HCT116 (cell line): ENCODE measurements around the gene NAA15. TPM values are rescaled to one million over a fixed set of nuclear protein-coding genes. Genes with fewer than 3 reads are reported as not detected.

ENCODE experiments used
- ATAC-seq: fragments of 200-7000 bp; cut with Tn5 transposase; 2 replicates; pipeline ENCODE4 v1.9.1; 2020; ENCODE audit warnings: mild to moderate bottlenecking, moderate library complexity
- BruUV-seq: library from RNA; stranded (reverse); fragments of 400-500 nt; replicated peaks from 2 replicates; lab custom pipeline; 2021; lab: Mats Ljungman, UMichigan
- CTCF ChIA-PET: fragments of 300-600 bp; sonication (Branson Sonifier 250); formaldehyde crosslinking; loops from one replicate; lab custom pipeline; 2021; ENCODE audit warnings: antibody characterized with exemption; lab: Charles Lee
- POLR2A ChIA-PET: fragments of 300-600, 350-600 bp; sonication (Branson Sonifier 250); formaldehyde crosslinking; loops from one replicate; lab custom pipeline; 2021; ENCODE audit warnings: antibody characterized with exemption; lab: Charles Lee
- RAD21 ChIA-PET, 2 experiments: fragments of 300-600 bp; sonication (Branson Sonifier 250); formaldehyde crosslinking; loops; one replicate each; lab custom pipeline; 2023; ENCODE audit warnings: low total read pairs in 2 of 2; ENCODE audit not compliant: uncharacterized antibody in 2 of 2, unreplicated experiment in 2 of 2, low non-redundant PET in 1 of 2; lab: Charles Lee
- DNase-seq: peaks from one replicate; pipeline ENCODE4 v3.0.0-alpha.2; 2010; ENCODE audit warnings: low read depth, low spot score
- H2AFZ ChIP-seq: fragments of 200-600 bp; shearing (Covaris generic), sonication (generic); 2 replicates; pipeline ENCODE4 v1.6.1; 2017; ENCODE audit warnings: low read depth, mixed run types, mixed read lengths, antibody characterized with exemption, low read length; ENCODE audit not compliant: poor library complexity, severe bottlenecking
- H3K27ac ChIP-seq: 2 replicates; pipeline ENCODE4 v1.5.1; 2012; ENCODE audit warnings: low read depth, low read length
- H3K27me3 ChIP-seq: fragments of 200-600 bp; sonication (generic); 2 replicates; pipeline ENCODE4 v1.6.1; 2016; ENCODE audit warnings: mixed run types, low read length, mixed read lengths; ENCODE audit not compliant: insufficient read depth
- H3K36me3 ChIP-seq, 2 experiments: fragments of 200-500 bp in 1 of 2; fragments of 200-600 bp in 1 of 2; sonication (Bioruptor generic) in 1 of 2; sonication (generic) in 1 of 2; 2 replicates each; pipeline versions ENCODE4 v1.5.1 to v1.6.1; 2014 to 2016; ENCODE audit warnings: low read length in 2 of 2, inconsistent platforms in 1 of 2, mixed read lengths in 1 of 2, mixed run types in 1 of 2; ENCODE audit not compliant: insufficient read depth in 2 of 2, control insufficient read depth in 1 of 2
- H3K4me1 ChIP-seq, 2 experiments: fragments of 200-600 bp in 1 of 2; sonication (generic) in 1 of 2; 2 replicates each; pipeline versions ENCODE4 v1.5.1 to v1.6.1; 2012 to 2017; ENCODE audit warnings: low read length in 2 of 2, inconsistent platforms in 1 of 2, mild to moderate bottlenecking in 1 of 2, mixed read lengths in 1 of 2, mixed run types in 1 of 2, moderate library complexity in 1 of 2; ENCODE audit not compliant: insufficient read depth in 2 of 2, control insufficient read depth in 1 of 2
- H3K4me2 ChIP-seq: fragments of 200-600 bp; sonication (generic); 2 replicates; pipeline ENCODE4 v1.6.1; 2017; ENCODE audit warnings: mixed run types, low read length, mixed read lengths
- H3K4me3 ChIP-seq, 2 experiments: fragments of 200-600 bp in 1 of 2; sonication (generic) in 1 of 2; replicated peaks in 1 of 2; 2 replicates each; pipeline ENCODE4 v1.5.1; 2011 to 2016; ENCODE audit warnings: low read length in 2 of 2, control low read depth in 1 of 2, low read depth in 1 of 2, mild to moderate bottlenecking in 1 of 2, mixed read lengths in 1 of 2, mixed run types in 1 of 2
- H3K79me2 ChIP-seq: fragments of 200-600 bp; sonication (generic); 2 replicates; pipeline ENCODE4 v1.6.1; 2017; ENCODE audit warnings: mild to moderate bottlenecking, mixed run types, low read length, moderate library complexity, mixed read lengths; ENCODE audit not compliant: insufficient read depth
- H3K9ac ChIP-seq: fragments of 200-600 bp; sonication (generic); 2 replicates; pipeline ENCODE4 v1.6.1; 2016; ENCODE audit warnings: low read length, mixed read lengths
- H3K9me2 ChIP-seq: fragments of 200-600 bp; sonication (generic), shearing (Covaris generic); 2 replicates; pipeline ENCODE4 v1.6.1; 2017; ENCODE audit warnings: mixed run types, mild to moderate bottlenecking, moderate library complexity; ENCODE audit not compliant: insufficient read depth
- H3K9me3 ChIP-seq, 2 experiments: fragments of 200-500 bp in 1 of 2; fragments of 200-600 bp in 1 of 2; sonication (Bioruptor generic) in 1 of 2; sonication (generic) in 1 of 2; 2 replicates each; pipeline ENCODE4 v1.6.1; 2014 to 2017; ENCODE audit warnings: low read length in 2 of 2, mixed read lengths in 2 of 2, inconsistent platforms in 1 of 2, low read depth in 1 of 2, mild to moderate bottlenecking in 1 of 2, mixed run types in 1 of 2, moderate library complexity in 1 of 2; ENCODE audit not compliant: control insufficient read depth in 1 of 2, insufficient read depth in 1 of 2
- H4K20me1 ChIP-seq: fragments of 200-600 bp; sonication (generic), shearing (Covaris generic); 2 replicates; pipeline ENCODE4 v1.6.1; 2017; ENCODE audit warnings: mixed run types, mild to moderate bottlenecking, moderate library complexity; ENCODE audit not compliant: insufficient read depth
- CBX3 ChIP-seq: IDR thresholded peaks from 2 replicates; pipeline ENCODE4 v1.6.1; 2012; ENCODE audit warnings: low read depth
- CEBPB ChIP-seq: IDR thresholded peaks from 2 replicates; pipeline ENCODE4 v1.6.1; 2012; ENCODE audit warnings: low read depth
- ELF1 ChIP-seq: IDR thresholded peaks from 2 replicates; pipeline ENCODE4 v1.6.1; 2012; ENCODE audit warnings: low read depth, borderline replicate concordance
- EZH2phosphoT487 ChIP-seq: fragments of 200-600 bp; IDR thresholded peaks from 2 replicates; pipeline ENCODE4 v1.6.1; 2018; ENCODE audit warnings: antibody characterized with exemption, borderline replicate concordance
- FOSL1 ChIP-seq: IDR thresholded peaks from 2 replicates; pipeline ENCODE4 v1.6.1; 2012; ENCODE audit warnings: low read depth
- JUND ChIP-seq: IDR thresholded peaks from 2 replicates; pipeline ENCODE4 v1.6.1; 2012
- POLR2AphosphoS5 ChIP-seq: IDR thresholded peaks from 2 replicates; pipeline ENCODE4 v1.6.1; 2011; ENCODE audit warnings: mild to moderate bottlenecking, low read depth, low read length, moderate library complexity
- RAD21 ChIP-seq: IDR thresholded peaks from 2 replicates; pipeline ENCODE4 v1.6.1; 2012; ENCODE audit warnings: low read depth, mild to moderate bottlenecking
- SIN3A ChIP-seq: IDR thresholded peaks from 2 replicates; pipeline ENCODE4 v1.6.1; 2012; ENCODE audit warnings: low read depth
- SP1 ChIP-seq: IDR thresholded peaks from 2 replicates; pipeline ENCODE4 v1.6.1; 2012; ENCODE audit warnings: low read depth
- SRF ChIP-seq: IDR thresholded peaks from 2 replicates; pipeline ENCODE4 v1.6.1; 2012; ENCODE audit warnings: low read depth
- TCF7L2 ChIP-seq: IDR thresholded peaks from 2 replicates; pipeline ENCODE4 v1.7.0; 2011; ENCODE audit warnings: borderline replicate concordance, inconsistent platforms; ENCODE audit not compliant: insufficient read depth, insufficient read length; ENCODE audit errors: extremely low read depth
- YY1 ChIP-seq: IDR thresholded peaks from 2 replicates; pipeline ENCODE4 v1.6.1; 2011; ENCODE audit warnings: low read length, low read depth, moderate library complexity, mild to moderate bottlenecking; ENCODE audit not compliant: insufficient replicate concordance; ENCODE audit errors: extremely low read depth
- ZFX ChIP-seq: fragments of 450-650 bp; IDR thresholded peaks from 2 replicates; pipeline ENCODE4 v1.6.1; 2017
- intact Hi-C: fragments of 100-400 bp; cut with micrococcal nuclease; formaldehyde crosslinking; loops from 2 replicates; pipeline ENCODE4 v1.10.0; 2022
- total RNA-seq: library from RNA; stranded (reverse); gene quantifications from one replicate; pipeline ENCODE4 v1.2.1, GENCODE V29; 2021; ENCODE audit not compliant: unreplicated experiment
- TF ChIP-seq, protein P1 (sequence below): IDR thresholded peaks from 2 replicates; pipeline ENCODE4 v1.6.1; 2012
- TF ChIP-seq, protein P2 (sequence below): IDR thresholded peaks from 2 replicates; pipeline ENCODE4 v1.6.1; 2012; ENCODE audit warnings: low read depth
- TF ChIP-seq, protein P3 (sequence below): IDR thresholded peaks from 2 replicates; pipeline ENCODE4 v1.6.1; 2011; ENCODE audit warnings: mild to moderate bottlenecking, low read length, moderate library complexity; ENCODE audit not compliant: insufficient replicate concordance; ENCODE audit errors: extremely low read depth
- TF ChIP-seq, protein P4 (sequence below), 3 experiments: fragments of 200-600 bp in 1 of 3; sonication (generic) in 1 of 3; IDR thresholded peaks in 2 of 3; conservative IDR thresholded peaks in 1 of 3; 2 replicates each; pipeline ENCODE4 v1.5.1; 2012 to 2017; ENCODE audit warnings: low read depth in 2 of 3, low read length in 2 of 3, antibody characterized with exemption in 1 of 3, borderline replicate concordance in 1 of 3, control low read depth in 1 of 3, mild to moderate bottlenecking in 1 of 3, mixed read lengths in 1 of 3, mixed run types in 1 of 3, moderate library complexity in 1 of 3; ENCODE audit not compliant: insufficient read depth in 1 of 3
- TF ChIP-seq, protein P5 (sequence below): IDR thresholded peaks from 2 replicates; pipeline ENCODE4 v1.6.1; 2012

The NAA15 gene
- total RNA-seq, 1 experiment from 2014 or later: 79.7 TPM

DNA sequence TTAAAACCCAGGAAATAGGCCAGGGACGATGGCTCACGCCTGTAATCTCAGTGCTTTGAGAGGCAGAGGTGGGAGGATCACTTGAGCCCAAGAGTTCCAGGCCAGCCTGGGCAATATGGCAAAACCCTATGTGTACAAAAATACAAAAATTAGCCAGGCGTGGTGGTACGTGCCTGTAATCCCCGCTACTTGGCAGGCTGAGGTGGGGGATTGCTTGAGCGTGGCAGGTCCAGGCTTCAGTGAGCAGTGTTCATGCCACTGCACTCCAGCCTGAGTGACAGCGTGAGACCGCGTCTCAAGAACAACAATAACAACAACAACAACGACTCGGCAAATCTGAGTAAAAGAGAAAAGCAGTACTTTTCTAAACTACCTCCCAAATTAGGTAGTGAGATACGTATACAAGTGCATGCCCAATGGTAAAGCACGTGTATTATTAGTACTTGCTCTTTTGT, 13.9 kb downstream of the NAA15 start:
- intact Hi-C loops: no loop called here
- no peak for TF ChIP-seq YY1
- TF ChIP-seq, protein P1, sequence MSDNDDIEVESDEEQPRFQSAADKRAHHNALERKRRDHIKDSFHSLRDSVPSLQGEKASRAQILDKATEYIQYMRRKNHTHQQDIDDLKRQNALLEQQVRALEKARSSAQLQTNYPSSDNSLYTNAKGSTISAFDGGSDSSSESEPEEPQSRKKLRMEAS: no peak
- no peak for TF ChIP-seq ELF1
- no peak for TF ChIP-seq RAD21
- no peak for TF ChIP-seq CEBPB
- TF ChIP-seq CBX3: no peak
- no peak for TF ChIP-seq POLR2AphosphoS5
- TF ChIP-seq, protein P2, sequence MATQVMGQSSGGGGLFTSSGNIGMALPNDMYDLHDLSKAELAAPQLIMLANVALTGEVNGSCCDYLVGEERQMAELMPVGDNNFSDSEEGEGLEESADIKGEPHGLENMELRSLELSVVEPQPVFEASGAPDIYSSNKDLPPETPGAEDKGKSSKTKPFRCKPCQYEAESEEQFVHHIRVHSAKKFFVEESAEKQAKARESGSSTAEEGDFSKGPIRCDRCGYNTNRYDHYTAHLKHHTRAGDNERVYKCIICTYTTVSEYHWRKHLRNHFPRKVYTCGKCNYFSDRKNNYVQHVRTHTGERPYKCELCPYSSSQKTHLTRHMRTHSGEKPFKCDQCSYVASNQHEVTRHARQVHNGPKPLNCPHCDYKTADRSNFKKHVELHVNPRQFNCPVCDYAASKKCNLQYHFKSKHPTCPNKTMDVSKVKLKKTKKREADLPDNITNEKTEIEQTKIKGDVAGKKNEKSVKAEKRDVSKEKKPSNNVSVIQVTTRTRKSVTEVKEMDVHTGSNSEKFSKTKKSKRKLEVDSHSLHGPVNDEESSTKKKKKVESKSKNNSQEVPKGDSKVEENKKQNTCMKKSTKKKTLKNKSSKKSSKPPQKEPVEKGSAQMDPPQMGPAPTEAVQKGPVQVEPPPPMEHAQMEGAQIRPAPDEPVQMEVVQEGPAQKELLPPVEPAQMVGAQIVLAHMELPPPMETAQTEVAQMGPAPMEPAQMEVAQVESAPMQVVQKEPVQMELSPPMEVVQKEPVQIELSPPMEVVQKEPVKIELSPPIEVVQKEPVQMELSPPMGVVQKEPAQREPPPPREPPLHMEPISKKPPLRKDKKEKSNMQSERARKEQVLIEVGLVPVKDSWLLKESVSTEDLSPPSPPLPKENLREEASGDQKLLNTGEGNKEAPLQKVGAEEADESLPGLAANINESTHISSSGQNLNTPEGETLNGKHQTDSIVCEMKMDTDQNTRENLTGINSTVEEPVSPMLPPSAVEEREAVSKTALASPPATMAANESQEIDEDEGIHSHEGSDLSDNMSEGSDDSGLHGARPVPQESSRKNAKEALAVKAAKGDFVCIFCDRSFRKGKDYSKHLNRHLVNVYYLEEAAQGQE: no peak
- TF ChIP-seq ZFX: no peak
- TF ChIP-seq EZH2phosphoT487: no peak
- no peak for TF ChIP-seq JUND
- TF ChIP-seq SIN3A: no peak
- no peak for TF ChIP-seq TCF7L2
- TF ChIP-seq, protein P3, sequence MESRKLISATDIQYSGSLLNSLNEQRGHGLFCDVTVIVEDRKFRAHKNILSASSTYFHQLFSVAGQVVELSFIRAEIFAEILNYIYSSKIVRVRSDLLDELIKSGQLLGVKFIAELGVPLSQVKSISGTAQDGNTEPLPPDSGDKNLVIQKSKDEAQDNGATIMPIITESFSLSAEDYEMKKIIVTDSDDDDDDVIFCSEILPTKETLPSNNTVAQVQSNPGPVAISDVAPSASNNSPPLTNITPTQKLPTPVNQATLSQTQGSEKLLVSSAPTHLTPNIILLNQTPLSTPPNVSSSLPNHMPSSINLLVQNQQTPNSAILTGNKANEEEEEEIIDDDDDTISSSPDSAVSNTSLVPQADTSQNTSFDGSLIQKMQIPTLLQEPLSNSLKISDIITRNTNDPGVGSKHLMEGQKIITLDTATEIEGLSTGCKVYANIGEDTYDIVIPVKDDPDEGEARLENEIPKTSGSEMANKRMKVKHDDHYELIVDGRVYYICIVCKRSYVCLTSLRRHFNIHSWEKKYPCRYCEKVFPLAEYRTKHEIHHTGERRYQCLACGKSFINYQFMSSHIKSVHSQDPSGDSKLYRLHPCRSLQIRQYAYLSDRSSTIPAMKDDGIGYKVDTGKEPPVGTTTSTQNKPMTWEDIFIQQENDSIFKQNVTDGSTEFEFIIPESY: no peak
- no peak for TF ChIP-seq FOSL1
- TF ChIP-seq, protein P4, sequence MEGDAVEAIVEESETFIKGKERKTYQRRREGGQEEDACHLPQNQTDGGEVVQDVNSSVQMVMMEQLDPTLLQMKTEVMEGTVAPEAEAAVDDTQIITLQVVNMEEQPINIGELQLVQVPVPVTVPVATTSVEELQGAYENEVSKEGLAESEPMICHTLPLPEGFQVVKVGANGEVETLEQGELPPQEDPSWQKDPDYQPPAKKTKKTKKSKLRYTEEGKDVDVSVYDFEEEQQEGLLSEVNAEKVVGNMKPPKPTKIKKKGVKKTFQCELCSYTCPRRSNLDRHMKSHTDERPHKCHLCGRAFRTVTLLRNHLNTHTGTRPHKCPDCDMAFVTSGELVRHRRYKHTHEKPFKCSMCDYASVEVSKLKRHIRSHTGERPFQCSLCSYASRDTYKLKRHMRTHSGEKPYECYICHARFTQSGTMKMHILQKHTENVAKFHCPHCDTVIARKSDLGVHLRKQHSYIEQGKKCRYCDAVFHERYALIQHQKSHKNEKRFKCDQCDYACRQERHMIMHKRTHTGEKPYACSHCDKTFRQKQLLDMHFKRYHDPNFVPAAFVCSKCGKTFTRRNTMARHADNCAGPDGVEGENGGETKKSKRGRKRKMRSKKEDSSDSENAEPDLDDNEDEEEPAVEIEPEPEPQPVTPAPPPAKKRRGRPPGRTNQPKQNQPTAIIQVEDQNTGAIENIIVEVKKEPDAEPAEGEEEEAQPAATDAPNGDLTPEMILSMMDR (IDR thresholded peaks at IDR 0.05 in 2 of 3, conservative IDR thresholded peaks at IDR 0.05 in 1 of 3; ENCODE audit: borderline replicate concordance in 1 of 3, insufficient read depth in 1 of 3, low read depth in 2 of 3, low read length in 2 of 3): no peak
- TF ChIP-seq SRF: no peak
- TF ChIP-seq, protein P5, sequence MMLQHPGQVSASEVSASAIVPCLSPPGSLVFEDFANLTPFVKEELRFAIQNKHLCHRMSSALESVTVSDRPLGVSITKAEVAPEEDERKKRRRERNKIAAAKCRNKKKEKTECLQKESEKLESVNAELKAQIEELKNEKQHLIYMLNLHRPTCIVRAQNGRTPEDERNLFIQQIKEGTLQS: no peak
- no peak for TF ChIP-seq SP1
- TF ChIP-seq, all 23 proteins: peak for 0
- ATAC-seq (no peak), DNase-seq (no peak)
- RAD21 ChIA-PET: no interaction called here
- Histone ChIP-seq H3K27me3 (no peaks in the 10 kb centered on the region), H3K27ac (no peak overlapping the region), H3K4me2 (no peak overlapping the region), H4K20me1 (peaks cover 65% of the 10 kb centered on the region; the same call in 1 of the 2 replicates), H3K79me2 (peaks cover 100% of the 10 kb centered on the region), H3K4me1 (no peaks in the 10 kb centered on the region), H3K36me3 (no peaks in the 10 kb centered on the region), H3K9ac (no peak overlapping the region), H2AFZ (no peak overlapping the region), H3K4me3 (no peak overlapping the region), H3K9me2 (no peaks in the 10 kb centered on the region), H3K9me3 (no peaks in the 10 kb centered on the region)
- no TSS peak for BruUV-seq
- CTCF ChIA-PET: no interaction called here
- POLR2A ChIA-PET: interaction anchor here (0.5 kb wide), 1 partner anchor 234 kb away, joined by 3 read pairs; no protein-coding TSS in a partner anchor
